SH-SY5Y (cell line): ENCODE results near the gene SUGCT.

ENCODE experiments used
- GATA2 ChIP-seq: IDR thresholded peaks from 2 replicates; pipeline ENCODE4 v1.6.1; 2011; ENCODE audit warnings: mild to moderate bottlenecking, low read depth, low read length
- GATA3 ChIP-seq: IDR thresholded peaks from 2 replicates; pipeline ENCODE4 v1.6.1; 2011; ENCODE audit warnings: low read depth, mild to moderate bottlenecking, low read length, moderate library complexity

- no peak for TF ChIP-seq GATA2
- no peak for TF ChIP-seq GATA3
Observed at GRCh38 chr7:40579401-40579800, 444.6 kb downstream of the SUGCT start.
